Effector CD8-positive, alpha-beta T cell (primary cell): ENCODE results near the gene ATXN7L2.
A peak's percentile ranks its signal among the peaks of the same experiment; 100 is the strongest.
"Not testable (repeated sequence)": the region's sequence is repeated elsewhere in the genome, so short reads cannot be mapped to it uniquely, and the experiment has no call there.

Source experiments
- DNase-seq: peaks from one replicate; lab custom pipeline; 2025; lab: John Stamatoyannopoulos, UW
- total RNA-seq, 4 experiments: gene quantifications; one replicate each; lab custom pipeline; 2026; lab: John Stamatoyannopoulos, UW

The ATXN7L2 gene, protein sequence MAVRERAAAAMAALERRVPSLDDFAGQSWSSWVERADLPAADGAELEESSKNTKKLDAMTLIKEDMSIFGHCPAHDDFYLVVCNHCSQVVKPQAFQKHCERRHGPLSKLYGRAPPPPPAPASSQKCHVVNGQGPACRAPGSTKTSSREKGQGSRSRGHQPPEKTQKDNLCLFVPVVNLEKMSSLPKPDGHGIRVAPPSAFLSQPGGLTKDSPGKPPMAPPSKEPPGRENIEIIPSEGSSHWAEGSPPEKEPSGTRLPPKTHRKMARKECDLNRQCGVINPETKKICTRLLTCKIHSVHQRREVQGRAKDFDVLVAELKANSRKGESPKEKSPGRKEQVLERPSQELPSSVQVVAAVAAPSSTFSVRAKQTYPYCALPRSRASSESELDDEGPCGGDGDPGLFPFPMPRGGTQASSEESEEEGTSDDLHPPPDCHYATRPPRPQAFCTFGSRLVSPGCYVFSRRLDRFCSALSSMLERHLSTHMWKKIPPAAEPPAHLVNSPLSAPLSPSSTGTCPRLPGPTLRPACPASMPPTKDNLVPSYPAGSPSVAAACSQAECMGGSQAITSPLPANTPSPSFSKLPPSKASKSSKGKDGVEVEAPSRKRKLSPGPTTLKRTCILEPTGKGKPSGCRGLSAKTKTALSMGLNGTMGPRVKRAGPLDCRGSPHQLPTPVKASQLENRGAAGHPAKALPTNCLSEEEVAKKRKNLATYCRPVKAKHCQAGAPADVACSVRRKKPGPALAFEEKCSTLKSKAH
- 20.9 to 25.9 (median 25.2) reads per million in 4 experiments for total RNA-seq

DNA sequence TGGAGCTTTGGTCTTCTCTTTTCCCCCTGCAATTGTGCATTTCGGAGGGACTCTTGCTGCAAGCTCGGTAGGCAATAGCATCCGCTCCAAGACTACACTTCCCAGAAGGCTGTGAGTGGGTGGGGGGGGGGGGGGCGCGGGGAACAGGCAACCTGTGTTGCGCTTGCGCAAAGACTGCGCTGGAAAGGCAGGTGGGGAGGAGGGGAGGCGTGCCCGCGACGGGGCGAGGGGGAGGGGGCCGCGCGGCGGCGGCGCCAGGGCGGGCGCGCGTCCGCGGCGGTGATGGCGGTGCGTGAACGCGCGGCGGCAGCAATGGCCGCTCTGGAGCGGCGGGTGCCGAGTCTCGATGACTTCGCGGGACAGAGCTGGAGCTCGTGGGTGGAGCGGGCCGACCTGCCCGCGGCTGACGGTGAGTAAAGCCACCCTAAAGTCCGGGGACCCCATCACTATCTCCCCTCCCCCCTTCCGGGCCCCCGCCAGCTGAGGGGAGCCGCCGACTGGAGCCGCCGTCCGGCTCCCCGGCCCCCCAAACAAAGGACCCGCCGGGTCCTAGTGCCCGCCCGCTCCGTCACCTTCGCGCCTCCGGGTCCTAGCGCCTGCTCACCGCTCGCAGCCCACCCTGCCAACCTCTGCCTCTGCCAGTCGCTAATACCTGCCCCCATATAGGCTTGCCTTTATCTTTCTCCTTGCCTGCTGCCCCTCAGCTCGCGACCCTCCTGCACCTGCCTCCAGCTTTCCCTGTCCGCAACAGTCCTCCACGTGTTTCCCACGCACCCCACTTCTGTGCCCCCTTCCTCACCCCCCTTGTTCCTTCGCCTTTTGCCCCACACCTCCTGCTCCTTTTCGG, at the start of gene ATXN7L2:
Gene ATXN7L2 (plus strand): TSS at position 234 of the 847 bp plus-strand sequence. CDS start 49 bp downstream, at position 283.
- DNase-seq: peak; percentile 90

DNA sequence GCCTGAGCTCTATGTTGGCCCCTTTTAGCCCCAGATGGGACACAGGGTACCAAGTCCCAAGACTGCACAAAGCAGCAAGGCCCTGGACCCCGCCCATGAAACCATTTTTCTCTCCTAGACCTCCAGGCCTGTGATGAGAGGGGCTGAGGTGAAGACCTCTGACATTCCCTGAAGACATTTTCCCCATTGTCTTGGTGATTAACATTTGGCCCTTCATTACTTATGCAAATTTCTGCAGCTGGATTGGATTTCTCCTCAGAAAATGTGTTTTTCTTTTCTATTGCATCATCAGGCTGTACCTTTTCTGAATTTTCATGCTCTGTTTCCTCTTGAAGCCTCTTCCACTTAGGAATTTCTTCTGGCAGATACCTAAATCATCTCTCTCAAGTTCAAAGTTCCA, 49.2 kb upstream of the ATXN7L2 start:
- no peak for DNase-seq

DNA sequence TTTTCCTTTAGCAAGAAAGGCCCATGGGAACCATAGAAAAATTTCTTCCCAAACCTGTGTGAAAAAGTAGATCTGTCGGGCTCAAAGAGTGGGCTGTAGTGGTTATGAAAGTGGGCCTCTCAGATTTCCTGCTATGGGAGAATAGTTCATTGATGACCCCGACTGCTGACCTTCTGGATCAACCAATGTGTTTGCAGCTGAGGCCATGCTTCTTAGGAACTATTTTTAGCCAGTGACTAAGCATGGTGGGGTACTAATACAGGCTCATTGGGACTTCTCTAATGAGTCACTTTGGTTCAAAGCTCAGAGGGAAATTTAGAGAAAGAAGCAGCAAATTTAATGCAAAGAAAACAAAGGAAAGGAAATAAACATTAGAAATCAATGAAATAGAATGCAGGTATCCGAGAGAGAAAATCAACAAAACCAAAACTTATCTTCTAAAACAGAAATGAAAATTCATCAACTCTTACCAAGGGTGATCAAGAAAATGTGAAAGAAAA, 44.9 kb upstream of the ATXN7L2 start:
- no peak for DNase-seq

DNA sequence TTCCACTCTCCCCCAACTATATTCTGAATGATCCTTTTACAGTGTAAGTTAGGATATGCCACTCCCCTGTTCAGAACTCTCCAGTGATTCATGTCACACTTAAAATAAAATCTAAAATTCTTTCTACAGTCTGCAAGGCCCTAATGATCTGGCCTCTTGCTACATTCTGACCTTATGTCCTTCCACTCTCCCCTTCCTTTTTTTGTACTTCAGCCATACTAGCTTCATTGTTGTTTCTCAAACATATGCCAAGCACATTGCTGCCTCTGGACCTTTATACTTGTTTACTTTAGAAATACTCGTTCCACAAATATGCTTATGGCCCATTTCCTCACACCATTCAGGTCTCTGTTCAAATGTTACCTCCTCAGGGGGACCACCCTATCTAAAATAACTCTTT, 42.6 kb upstream of the ATXN7L2 start:
- no peak for DNase-seq

DNA sequence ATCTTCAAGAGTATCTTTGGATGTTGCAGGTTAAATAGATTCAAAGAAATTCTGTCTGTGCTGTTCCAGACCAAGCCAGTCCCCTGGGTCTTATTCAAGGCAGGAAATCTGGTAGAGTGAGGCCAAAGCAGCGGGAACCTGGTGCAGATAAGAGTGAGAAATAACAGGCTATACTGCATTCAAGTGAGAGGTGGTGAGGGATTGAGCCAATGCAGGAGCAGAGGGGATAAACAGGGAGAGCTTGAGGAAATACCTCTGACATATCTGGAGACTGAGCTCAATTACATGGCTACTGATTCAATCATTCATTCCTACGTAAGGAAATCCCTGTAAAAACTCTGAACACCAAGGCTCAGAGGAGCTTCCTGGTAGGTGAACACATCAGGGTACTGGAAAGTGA, 40.2 kb upstream of the ATXN7L2 start:
- DNase-seq: no peak

DNA sequence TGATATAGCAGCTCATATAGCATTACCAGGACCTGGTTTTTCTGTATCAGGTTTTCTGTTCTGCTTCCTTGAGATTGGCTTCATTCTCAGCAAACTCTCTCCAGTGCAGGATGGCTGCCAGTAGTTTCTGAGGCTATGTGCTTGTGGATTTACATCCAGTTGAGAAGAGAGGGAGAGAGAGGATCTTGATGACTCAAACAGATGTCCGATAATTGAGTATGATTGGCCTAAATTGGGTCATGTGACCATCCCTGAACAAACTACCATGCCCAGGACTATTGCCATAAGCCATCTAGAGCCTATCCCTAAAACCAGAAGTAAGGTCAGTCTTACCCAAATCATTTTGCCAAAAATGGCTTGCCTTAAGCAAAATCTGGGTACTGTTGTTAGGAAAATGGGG, 39.4 kb upstream of the ATXN7L2 start:
- no peak for DNase-seq

DNA sequence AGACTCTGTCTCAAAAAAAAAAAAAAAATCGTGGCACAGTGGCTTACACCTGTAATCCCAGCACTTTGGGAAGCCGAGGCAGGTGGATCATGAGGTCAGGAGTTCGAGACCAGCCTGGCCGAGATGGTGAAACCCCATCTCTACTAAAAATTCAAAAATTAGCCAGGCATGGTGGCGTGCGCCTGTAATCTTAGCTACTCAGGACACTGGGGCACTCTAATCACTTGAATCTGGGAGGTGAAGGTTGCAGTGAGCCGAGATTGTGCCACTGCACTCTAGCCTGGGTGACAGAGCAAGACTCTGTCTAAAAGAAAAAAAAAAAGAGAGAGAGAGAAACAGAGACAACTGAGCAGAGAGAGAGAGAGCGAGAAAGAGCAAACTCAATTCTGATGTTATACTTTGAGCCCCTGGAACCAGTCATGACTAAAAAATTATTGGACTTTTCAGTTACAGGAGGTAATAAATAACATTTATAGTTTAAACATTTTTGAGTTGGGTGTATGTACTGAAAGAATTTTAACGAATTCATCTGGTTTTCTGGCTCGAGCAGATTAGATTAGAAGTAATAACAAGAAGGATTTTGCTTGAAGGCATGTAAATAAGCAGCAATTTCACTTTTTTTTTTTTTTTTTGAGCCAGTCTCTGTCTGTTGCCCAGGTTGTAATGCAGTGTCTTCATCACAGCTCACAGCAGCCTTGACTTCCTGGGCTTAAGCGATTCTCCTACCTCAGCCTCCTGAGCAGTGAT, 37.6 kb upstream of the ATXN7L2 start:
- not testable (repeated sequence) for DNase-seq

DNA sequence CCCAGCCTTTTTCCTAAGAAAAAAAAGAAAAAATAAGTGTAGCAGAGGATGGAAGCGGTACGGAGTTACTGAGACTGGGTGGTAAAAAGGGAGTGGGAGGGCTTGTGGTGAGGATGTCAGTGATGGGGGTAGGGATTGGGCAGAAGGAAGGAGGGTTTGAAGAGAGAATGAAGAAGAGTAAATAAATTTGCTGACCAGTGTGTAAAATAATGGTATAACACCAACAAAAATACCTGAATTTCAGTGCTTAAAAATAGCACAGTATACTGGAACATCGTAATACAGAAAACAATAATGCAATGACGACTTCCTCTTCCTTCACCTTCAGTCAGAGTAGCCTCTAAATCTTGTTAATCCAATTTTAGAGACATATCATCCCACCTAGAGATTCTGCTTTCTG, 36.2 kb upstream of the ATXN7L2 start:
- DNase-seq: no peak

DNA sequence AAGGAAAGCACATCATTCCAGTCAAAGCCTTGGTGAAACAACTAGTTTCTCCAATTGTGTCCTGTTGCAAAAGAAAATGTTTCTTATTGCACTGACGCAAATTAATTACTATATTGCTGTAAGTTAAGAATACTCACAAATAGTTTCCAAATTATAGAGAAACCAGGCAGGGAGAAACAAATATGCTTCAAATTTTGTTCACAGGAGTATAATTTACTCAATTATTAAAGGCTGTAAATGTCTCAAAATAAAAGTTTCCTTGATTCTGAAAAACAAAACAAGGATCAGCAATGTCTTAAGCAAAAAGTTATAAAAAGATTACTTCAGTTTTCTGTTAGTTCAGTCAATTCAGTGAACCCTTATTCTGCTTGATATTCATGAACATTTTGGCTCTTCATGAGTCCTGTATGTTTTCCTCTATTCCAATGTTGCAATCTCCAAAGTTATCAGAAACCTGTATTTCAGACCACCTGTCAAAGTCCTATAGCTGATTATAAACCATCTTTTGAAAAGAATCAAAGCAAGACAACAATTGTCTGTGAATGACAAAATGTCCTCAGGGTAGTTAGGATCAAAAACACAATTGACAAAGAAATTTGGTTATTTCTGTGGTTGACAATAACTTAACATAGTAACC, 29.1 kb upstream of the ATXN7L2 start:
- no peak for DNase-seq

DNA sequence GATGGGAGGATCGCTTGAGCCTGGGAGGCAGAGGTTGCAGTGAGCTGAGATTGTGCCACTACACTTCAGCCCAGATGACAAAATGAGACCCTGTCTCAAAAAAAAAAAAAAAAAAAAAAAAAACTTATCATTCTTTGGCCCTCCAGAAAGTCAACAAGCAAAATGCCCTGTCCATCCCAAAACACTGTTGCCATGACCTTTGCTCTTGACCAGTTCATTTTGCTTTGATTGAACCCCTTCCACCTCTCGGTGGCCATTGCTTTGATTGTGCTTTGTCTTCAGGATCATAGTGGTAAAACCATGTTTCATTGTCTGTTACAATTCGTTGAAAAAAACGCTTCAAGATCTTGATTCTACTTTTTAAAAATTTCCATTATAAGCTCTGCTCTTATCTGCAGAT, 25.9 kb upstream of the ATXN7L2 start:
- no peak for DNase-seq

DNA sequence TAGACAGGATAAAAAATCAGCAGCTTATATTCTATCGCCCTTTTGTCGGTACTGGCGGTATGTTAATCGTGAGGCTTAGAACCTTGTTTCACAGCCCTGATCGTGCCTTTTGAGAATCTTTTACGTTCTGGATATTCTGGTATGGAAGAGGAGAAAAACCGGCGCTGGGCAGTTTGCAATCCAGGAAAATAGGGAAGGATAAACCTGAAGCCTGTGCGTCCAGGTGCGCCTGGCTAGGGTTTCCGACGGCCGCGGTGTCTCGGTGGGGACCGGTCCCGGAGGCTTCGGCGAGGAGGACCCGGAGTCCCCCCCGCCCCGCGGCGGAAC, 17.6 kb upstream of the ATXN7L2 start:
- no peak for DNase-seq

DNA sequence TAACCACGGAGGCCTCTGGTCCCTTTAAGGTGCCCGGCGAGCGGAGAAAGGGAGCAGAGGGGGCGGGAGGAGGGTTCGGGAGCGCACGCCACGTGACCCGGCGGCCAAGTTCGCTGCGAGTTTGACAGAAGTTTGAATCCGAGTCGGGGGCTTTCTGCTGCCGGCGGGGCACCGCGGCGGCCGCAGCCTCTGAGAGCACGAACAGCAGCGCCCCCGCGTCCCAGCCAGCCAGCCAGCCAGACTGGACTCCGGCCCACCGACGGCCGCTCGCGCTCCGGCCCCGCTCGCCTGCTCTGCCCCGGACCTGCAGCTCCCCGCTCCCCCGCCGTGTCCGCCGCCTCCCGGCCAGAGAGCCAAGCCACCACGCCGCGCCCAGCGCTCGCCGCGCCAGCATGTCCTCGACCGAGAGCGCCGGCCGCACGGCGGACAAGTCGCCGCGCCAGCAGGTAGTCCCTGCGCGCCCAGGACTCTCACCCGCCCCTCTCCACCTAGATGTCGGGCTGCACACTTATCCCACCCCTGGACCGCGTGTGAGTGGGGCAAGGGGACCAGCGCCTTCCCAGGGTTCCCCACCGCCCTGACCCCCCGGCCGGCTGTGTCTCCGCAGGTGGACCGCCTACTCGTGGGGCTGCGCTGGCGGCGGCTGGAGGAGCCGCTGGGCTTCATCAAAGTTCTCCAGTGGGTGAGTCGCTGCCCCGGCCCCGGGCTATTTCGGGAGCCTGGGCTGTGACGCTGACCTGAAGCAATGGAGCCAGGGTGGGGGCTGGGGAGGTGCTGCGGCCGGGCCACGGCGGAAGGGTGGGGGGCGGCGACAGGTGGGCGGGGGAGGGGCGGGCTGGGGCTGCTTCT, 17.0 kb upstream of the ATXN7L2 start, which contains the start of gene SYPL2:
Gene SYPL2 (plus strand): TSS at position 95 of the 849 bp plus-strand sequence. CDS start 298 bp downstream, at position 393.
- no peak for DNase-seq

DNA sequence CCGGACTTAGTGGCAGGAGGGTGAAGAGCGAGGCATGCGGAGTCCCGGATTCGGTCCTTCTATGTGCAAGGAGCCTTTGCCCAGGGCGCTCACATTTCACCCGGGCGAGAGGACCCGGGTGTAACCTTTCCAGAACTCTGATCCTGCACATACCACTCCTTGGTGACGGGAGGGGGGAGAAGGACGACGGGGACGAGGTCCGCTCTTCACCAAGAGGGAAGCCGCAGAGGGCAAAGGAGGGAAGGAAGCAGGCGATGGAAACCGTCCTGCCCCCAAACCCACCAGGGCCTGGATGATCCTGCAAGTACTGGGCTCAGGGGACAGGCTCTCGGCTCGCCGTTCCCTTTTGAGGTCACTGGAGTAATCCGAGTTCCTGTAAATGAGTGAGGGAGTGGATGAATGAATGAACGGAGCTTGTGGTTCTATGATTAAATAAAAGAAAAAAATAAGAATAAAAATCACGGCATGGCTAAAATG, 16.4 kb upstream of the ATXN7L2 start:
- DNase-seq: no peak

DNA sequence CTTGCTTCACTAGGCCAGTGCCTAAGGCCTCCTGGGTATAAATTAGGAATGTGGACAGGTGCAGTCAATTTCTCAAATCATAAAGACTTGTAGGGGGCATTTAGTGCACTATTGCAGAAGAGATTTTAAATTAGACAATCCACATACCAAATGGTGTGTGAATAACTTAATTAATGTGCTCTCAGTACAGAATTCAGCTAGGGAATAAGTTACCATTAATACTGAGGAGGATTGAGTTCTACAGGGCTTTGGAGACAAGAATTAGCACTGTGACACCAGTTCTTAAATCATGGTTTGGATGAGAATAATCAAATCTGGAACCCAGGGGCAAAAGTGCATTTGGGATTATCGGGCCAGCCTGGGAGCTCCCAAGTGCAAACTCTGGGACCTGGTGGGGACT, 15.6 kb upstream of the ATXN7L2 start:
- no peak for DNase-seq

DNA sequence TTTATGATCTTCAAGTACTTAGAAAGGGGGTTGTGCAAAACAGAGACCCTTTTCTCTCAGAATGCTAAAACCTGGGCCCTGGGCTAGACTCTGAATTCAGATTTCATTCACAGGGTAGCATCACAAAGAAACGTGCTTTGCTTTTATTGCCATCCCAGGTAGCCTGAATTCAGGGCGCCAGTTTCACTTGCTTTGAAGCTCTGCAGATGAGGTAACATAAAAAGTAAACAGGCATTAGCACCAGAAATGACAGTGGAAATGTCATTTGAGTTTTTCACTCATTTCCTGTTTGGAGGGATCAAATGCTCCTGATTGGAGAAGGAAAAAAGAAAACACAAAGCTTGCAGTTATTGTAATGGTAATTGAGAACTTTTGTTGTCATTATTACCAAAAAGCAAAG, 14.8 kb upstream of the ATXN7L2 start:
- DNase-seq: no peak

DNA sequence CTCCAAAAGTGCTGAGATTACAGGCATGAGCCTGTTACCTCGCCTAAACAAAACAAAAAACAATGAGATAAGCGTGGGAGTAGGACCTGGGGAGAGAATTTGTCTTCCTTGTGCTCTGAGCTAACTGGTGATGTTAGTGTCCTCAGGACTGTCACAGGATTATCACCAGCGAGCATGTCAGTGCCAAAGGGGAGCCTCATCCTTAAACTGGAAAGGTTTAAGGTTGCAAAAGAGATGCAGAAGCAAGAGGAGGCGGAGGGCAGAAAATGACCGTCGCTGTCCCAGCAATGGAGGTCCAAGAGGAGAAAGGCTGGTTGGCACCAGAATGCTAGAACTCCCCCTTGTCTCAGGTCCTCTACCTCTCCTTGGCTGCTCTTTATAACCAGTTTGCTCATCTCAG, 13.5 kb upstream of the ATXN7L2 start:
- DNase-seq: no peak

DNA sequence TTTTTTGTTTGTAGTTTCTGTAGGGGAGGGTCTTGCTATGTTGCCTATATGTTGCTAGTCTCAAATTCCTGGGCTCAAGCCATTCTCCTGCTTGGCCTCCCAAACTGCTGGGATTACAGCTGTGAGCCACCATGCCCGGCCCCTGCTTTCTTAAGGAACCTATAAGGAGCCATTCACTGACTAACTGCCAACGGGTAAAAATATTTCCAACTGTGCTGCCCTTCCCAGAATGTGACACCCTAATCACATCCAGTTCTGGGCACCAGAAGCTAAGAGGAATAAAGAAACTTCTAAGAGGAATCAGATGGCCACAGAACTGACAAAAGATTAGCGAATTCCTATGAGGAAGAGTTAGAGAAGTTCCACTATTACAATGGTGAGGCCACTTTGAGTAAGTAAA, 10.9 kb upstream of the ATXN7L2 start:
- no peak for DNase-seq

DNA sequence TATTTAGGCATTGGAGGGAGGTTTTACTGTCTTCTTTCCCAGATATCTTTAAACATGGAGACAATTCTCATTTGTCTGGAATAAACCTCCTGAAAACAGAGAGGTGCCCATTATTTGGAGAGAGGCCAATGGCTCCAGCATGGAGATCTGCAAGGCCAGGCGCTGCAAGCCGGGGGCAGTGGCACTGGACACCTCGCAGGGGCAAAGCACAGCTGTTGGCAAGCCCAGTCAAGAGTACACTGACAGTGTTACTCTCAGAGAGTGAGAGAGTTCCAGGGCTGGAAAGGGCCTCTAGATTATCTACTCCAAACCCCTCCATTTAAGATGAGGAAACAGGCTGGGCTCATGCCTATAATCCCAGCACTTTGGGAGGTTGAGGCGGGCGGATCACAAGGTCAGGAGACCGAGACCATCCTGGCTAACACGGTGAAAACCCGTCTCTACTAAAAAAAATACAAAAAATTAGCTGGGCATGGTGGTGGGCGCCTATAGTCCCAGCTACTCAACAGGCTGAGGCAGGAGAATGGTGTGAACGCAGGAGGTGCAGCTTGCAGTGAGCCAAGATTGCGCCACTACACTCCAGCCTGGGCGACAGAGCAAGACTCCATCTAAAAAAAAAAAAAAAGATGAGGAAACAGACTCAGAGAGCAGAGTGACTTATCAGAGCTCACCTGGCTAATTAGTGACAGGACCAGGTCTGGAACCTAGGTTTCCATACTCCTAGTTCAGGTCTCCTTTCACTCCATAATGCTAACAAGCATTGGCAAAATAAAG, 10.2 kb upstream of the ATXN7L2 start:
- DNase-seq: not testable (repeated sequence)

DNA sequence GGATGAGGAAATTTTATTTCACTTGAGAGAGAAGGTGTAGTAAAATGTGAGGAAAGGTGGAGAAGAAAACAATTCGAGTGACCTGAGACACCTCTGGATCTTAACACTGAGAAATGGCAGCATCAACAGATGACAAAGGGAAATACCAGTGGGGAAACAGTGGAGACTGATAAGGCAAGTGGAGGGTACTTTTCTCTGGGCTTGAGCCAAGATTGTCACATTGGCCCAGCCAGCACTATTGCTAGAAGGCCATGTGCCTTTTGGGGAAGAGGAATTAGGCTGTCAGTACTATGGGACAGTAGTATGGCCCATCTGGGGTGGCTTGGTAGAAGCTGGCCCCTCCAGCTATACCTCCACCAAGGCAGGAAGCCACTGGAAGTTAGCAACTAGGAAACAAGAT, 9.0 kb upstream of the ATXN7L2 start:
- no peak for DNase-seq
